CD4-positive, CD25-positive, alpha-beta regulatory T cell (primary cell): ENCODE measurements around the gene PHF3. TPM values are rescaled to one million over a fixed set of nuclear protein-coding genes. Genes with fewer than 3 reads are reported as not detected.

Experiments used
- ATAC-seq, 2 donors: fragments of 150-1000 bp; cut with Tn5 transposase; one replicate each; pipeline ENCODE4 v1.10.0; 2021; ENCODE audit warnings: low read depth in 2 of 2, moderate number of reproducible peaks in 2 of 2, moderate library complexity in 1 of 2
- DNase-seq, 3 donors: peaks; one replicate each; pipeline versions ENCODE4 v3.0.0 to v3.0.0-alpha.2; 2012 to 2022; ENCODE audit warnings: mixed read lengths in 1 of 3
- H3K27ac ChIP-seq: one replicate; pipeline ENCODE4 v1.7.0; 2013; ENCODE audit warnings: mild to moderate bottlenecking, low read length; ENCODE audit not compliant: insufficient read depth, poor library complexity, severe bottlenecking
- H3K27me3 ChIP-seq: one replicate; pipeline ENCODE4 v1.7.0; 2013; ENCODE audit warnings: low read length; ENCODE audit not compliant: control insufficient read depth, insufficient read depth
- H3K36me3 ChIP-seq: one replicate; pipeline ENCODE4 v1.7.0; 2013; ENCODE audit warnings: mild to moderate bottlenecking, low read length, moderate library complexity; ENCODE audit not compliant: control insufficient read depth, insufficient read depth
- H3K4me1 ChIP-seq: 2 replicates; pipeline ENCODE4 v1.7.0; 2013; ENCODE audit warnings: mild to moderate bottlenecking, low read length; ENCODE audit not compliant: insufficient read depth, control insufficient read depth, poor library complexity, severe bottlenecking
- H3K4me3 ChIP-seq: one replicate; pipeline ENCODE4 v1.7.0; 2013; ENCODE audit warnings: low read depth, mild to moderate bottlenecking, low read length, moderate library complexity
- H3K9me3 ChIP-seq, 2 experiments: 1 replicate in 1 of 2; 2 replicates in 1 of 2; pipeline ENCODE4 v1.7.0; 2013; ENCODE audit warnings: low read length in 2 of 2, mild to moderate bottlenecking in 1 of 2, moderate library complexity in 1 of 2; ENCODE audit not compliant: control insufficient read depth in 2 of 2
- H3K27ac Mint-ChIP-seq, 3 donors: one replicate each; pipeline ENCODE4 v1.8.0; 2020 to 2022; ENCODE audit warnings: mild to moderate bottlenecking in 3 of 3, mixed read lengths in 3 of 3, moderate library complexity in 2 of 3
- H3K27me3 Mint-ChIP-seq: one replicate; pipeline ENCODE4 v1.8.0; 2022; ENCODE audit warnings: mild to moderate bottlenecking, mixed read lengths
- H3K36me3 Mint-ChIP-seq: one replicate; pipeline ENCODE4 v1.8.0; 2020; ENCODE audit warnings: mixed read lengths
- H3K4me1 Mint-ChIP-seq, 4 donors: one replicate each; pipeline ENCODE4 v1.8.0; 2020 to 2022; ENCODE audit warnings: mixed read lengths in 4 of 4, mild to moderate bottlenecking in 1 of 4
- H3K4me3 Mint-ChIP-seq, 4 donors: one replicate each; pipeline ENCODE4 v1.8.0; 2020 to 2022; ENCODE audit warnings: mild to moderate bottlenecking in 4 of 4, mixed read lengths in 4 of 4, moderate library complexity in 3 of 4
- H3K9me3 Mint-ChIP-seq, 7 donors: one replicate each; pipeline ENCODE4 v1.8.0; 2020 to 2022; ENCODE audit warnings: mixed read lengths in 7 of 7, mild to moderate bottlenecking in 3 of 7, moderate library complexity in 2 of 7
- polyA plus RNA-seq, 4 donors: library from polyadenylated mRNA; unstranded; fragments of 300-500 nt; fragmentation: Illumina TruSeq; gene quantifications; one replicate each; pipeline ENCODE4 v1.2.3, GENCODE V29; 2021
- total RNA-seq: library from RNA; stranded (reverse); gene quantifications from one replicate; pipeline ENCODE4 v1.2.3, GENCODE V29; 2022

PHF3 gene
- total and polyA plus RNA-seq, 5 donors from 2014 or later: 19.4 to 103 (median 23.0) TPM

DNA sequence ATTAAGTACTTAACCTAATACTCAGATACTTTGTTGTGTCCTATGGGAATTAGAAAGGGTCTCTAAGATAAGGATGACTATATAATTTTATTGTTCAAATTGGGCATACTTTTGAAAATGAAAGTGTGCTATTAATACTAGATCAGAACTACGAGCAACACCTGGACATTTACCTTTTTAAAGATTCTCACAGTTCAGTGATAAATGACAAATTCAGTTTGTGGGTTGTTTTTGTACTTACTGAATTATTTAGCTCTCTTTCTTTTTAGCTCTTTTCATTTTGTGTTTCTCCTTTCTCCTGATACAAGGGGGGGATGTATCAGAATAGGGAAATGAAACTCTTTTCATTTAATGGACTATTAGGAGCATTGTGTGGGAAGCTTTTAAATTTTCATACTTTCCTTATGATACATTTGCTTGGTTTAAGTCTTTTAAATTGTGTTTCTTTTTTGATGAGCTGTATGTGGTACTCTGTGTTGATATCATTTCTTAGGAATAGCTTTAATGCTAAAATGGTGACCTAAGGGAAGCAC is 47.5 kb downstream of the PHF3 start:
- Histone ChIP-seq H3K4me1 (peaks cover 4% of the 10 kb centered on the region), H3K4me3 (no peak overlapping the region), H3K27ac (no peak overlapping the region), H3K27me3 (no peaks in the 10 kb centered on the region), H3K9me3 (no peaks in the 10 kb centered on the region), H3K36me3 (peaks cover 42% of the 10 kb centered on the region)
- H3K4me1 Mint-ChIP-seq: peaks cover 49 to 62% (median 56%) of the 10 kb centered on the region in 4 donors
- peaks cover 42% of the 10 kb centered on the region for H3K36me3 Mint-ChIP-seq
- H3K9me3 Mint-ChIP-seq: no peaks in the 10 kb centered on the region
- no peak for DNase-seq
- H3K27ac Mint-ChIP-seq: no peak overlapping the region
- ATAC-seq: no peak
- H3K4me3 Mint-ChIP-seq: no peak overlapping the region
- no peaks in the 10 kb centered on the region for H3K27me3 Mint-ChIP-seq

DNA sequence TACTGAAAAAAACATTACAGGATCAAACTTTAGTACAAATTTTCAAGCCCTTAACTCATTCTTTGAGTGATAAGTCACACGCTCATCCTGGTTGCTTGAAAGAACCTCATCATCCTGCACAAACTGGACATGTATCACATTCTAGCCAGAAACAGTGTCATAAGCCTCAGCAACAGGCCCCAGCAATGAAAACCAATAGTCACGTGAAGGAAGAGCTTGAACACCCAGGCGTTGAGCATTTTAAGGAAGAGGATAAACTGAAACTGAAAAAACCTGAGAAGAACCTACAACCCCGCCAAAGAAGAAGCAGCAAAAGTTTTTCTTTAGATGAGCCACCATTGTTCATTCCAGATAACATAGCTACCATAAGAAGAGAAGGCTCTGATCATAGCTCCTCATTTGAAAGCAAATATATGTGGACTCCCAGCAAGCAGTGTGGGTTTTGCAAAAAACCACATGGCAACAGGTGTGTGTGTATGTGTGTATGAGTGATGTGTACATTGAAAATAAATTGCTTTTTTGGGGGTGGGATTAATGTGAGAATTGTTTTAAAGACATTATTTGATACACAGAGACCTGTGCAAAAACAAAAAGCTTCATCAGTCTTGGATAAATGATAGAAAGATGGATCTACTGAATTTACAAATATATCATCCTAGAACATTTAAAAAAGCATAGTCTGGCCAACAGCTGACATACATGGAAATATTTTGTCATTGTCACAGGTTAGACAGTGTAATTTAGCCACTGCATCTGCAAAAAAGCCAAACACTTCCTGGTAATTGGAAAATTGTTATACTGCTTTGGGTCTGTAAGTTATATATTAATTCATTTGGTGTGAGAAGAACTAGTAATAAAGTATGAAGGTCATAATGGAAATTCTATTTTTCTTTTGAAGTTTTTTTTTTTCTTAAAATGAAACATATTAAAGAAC is 50.1 kb downstream of the PHF3 start:
- peak overlapping the region; percentile 10 to 94 (median 57) for H3K27ac Mint-ChIP-seq
- H3K36me3 Mint-ChIP-seq: peaks cover 37% of the 10 kb centered on the region
- peaks cover 37 to 52% (median 50%) of the 10 kb centered on the region in 4 donors for H3K4me1 Mint-ChIP-seq
- H3K9me3 Mint-ChIP-seq: no peaks in the 10 kb centered on the region
- ATAC-seq: no peak
- H3K4me3 Mint-ChIP-seq: peak overlapping the region in 1 of 4 donors; percentile 4
- peaks cover 4% of the 10 kb centered on the region for H3K4me1 ChIP-seq
- H3K36me3 ChIP-seq: peaks cover 36% of the 10 kb centered on the region
- peak in 1 of 3 donors; percentile 6 for DNase-seq
- H3K27ac ChIP-seq: no peak overlapping the region
- no peak overlapping the region for H3K4me3 ChIP-seq
- H3K27me3 ChIP-seq: no peaks in the 10 kb centered on the region
- H3K9me3 ChIP-seq: no peaks in the 10 kb centered on the region
- H3K27me3 Mint-ChIP-seq: no peaks in the 10 kb centered on the region

DNA sequence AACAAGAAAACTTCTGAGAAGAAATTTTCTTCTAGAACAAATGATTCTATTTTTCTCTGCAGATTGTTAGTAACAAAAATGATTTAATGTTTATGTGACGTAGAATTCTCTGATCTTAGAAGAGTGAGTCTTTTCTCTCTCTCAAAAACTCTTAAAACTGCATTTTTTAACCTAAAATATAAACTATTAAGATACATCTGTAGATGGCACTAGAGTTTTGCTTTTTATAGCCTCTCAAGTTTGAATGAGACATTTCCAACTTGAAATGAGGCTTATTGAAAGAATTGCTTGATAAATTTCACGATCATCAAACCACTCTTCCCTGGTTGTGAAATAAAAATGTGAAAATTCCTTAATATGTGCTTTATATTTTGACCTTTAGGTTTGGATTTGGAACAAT is 53.8 kb downstream of the PHF3 start:
- Mint-ChIP-seq H3K4me1 (peaks cover 27 to 51% (median 36%) of the 10 kb centered on the region in 4 donors), H3K27ac (no peak overlapping the region)

DNA sequence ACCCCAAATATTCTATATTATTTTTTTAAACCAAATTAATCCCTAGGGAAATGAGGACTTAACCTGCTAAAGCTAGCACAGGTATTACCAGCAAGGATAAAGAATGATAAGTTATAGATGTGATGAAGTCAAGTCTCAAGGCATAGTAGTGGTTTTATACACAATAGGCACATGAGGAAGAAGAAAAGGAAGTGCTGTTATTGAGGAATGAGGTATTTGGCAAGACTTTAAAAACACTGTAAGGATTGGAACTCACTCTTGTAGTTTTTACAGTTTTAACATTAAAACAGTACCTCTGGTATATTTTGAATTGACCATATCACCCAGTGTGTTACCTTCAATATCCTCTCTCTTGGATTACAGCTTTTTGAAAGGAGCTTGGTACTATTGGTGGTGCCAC is 54.6 kb downstream of the PHF3 start:
- Mint-ChIP-seq H3K27ac (no peak overlapping the region), H3K9me3 (no peaks in the 10 kb centered on the region), H3K27me3 (no peaks in the 10 kb centered on the region), H3K36me3 (peaks cover 32% of the 10 kb centered on the region), H3K4me3 (no peak overlapping the region), H3K4me1 (peaks cover 21 to 51% (median 31%) of the 10 kb centered on the region in 4 donors)
- DNase-seq (no peak), ATAC-seq (no peak)
- Histone ChIP-seq H3K4me3 (no peak overlapping the region), H3K4me1 (no peaks in the 10 kb centered on the region), H3K36me3 (peaks cover 9% of the 10 kb centered on the region), H3K27ac (no peak overlapping the region), H3K27me3 (no peaks in the 10 kb centered on the region), H3K9me3 (no peaks in the 10 kb centered on the region)

More for the DNA sequence above, 53.8 kb downstream of the PHF3 start:
- no peaks in the 10 kb centered on the region for H3K9me3 ChIP-seq
- H3K9me3 Mint-ChIP-seq: no peaks in the 10 kb centered on the region
- H3K4me3 ChIP-seq: no peak overlapping the region
- H3K27me3 ChIP-seq: no peaks in the 10 kb centered on the region
- no peak overlapping the region for H3K27ac ChIP-seq
- H3K27me3 Mint-ChIP-seq: no peaks in the 10 kb centered on the region
- ATAC-seq (no peak), DNase-seq (no peak)
- H3K4me3 Mint-ChIP-seq: no peak overlapping the region
- no peaks in the 10 kb centered on the region for H3K4me1 ChIP-seq
- peaks cover 17% of the 10 kb centered on the region for H3K36me3 ChIP-seq
- H3K36me3 Mint-ChIP-seq: peaks cover 33% of the 10 kb centered on the region

DNA sequence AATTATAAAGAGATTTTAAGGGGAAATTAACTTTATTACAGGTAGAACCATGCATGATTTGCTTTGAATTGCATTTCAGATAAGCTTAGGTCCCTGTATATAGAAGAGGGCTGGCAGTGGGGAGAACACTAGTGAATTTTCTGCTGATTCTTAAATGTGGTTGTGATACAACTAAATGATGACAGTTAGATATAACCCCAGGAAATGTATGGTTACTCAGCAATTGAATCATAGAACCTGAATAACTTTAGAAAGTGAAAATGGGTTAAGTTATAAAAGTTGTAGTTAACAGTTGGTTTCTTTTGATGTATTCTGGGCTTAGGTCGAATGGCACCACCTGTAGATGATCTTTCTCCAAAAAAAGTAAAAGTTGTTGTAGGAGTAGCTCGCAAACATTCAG is 70.1 kb downstream of the PHF3 start:
- no peak for ATAC-seq
- Mint-ChIP-seq H3K27ac (peak overlapping the region in 1 of 3 donors; percentile 62), H3K4me1 (peaks cover 7 to 11% (median 8%) of the 10 kb centered on the region in 4 donors), H3K27me3 (no peaks in the 10 kb centered on the region), H3K9me3 (no peaks in the 10 kb centered on the region), H3K4me3 (no peak overlapping the region), H3K36me3 (peaks cover 66% of the 10 kb centered on the region)
- Histone ChIP-seq H3K4me3 (no peak overlapping the region), H3K27ac (no peak overlapping the region), H3K36me3 (peaks cover 86% of the 10 kb centered on the region), H3K9me3 (no peaks in the 10 kb centered on the region), H3K4me1 (no peaks in the 10 kb centered on the region), H3K27me3 (no peaks in the 10 kb centered on the region)
- peak in 1 of 3 donors; percentile 17 for DNase-seq

DNA sequence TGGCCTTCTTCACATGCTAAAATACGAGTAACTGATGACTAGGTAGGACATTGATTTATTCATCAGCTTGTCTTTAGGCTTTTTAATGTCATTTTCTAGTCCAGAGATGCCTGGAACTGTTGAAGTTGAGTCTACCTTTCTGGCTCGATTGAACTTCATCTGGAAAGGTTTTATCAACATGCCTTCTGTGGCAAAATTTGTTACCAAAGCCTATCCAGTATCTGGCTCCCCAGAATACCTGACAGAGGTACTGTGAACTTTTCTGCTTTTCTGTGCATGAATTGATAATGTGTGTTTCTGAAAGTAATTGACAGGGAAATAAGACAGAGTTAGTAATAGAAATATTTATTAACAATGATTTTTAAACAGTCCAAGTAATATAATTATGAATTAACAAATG is 71.0 kb downstream of the PHF3 start:
- H3K36me3 ChIP-seq: peaks cover 88% of the 10 kb centered on the region
- Mint-ChIP-seq H3K36me3 (peaks cover 69% of the 10 kb centered on the region), H3K9me3 (no peaks in the 10 kb centered on the region), H3K27ac (no peak overlapping the region), H3K4me1 (peaks cover 7 to 15% (median 10%) of the 10 kb centered on the region in 4 donors), H3K27me3 (no peaks in the 10 kb centered on the region), H3K4me3 (no peak overlapping the region)
- H3K27ac ChIP-seq: no peak overlapping the region
- ATAC-seq: no peak
- no peaks in the 10 kb centered on the region for H3K4me1 ChIP-seq
- H3K27me3 ChIP-seq: no peaks in the 10 kb centered on the region
- H3K4me3 ChIP-seq: no peak overlapping the region
- DNase-seq: no peak
- no peaks in the 10 kb centered on the region for H3K9me3 ChIP-seq

DNA sequence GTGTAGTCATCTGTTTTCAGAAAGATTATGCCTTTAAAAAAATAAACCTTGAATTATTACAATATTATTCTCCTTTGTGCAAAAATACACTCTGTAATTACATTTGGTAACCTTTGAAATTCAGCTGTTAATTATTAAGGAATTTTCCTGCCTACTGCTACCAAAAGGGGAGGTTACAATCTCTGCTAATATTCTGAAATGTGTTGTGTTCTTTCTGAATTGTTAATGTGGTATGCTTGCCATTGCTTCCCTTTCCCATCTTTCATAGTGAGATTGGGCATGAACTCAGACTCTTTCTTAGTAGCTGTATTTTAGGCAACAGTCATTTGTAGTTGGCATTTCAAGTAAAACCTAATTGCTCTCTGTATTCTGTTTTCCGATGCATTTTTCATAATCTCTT is 73.0 kb downstream of the PHF3 start:
- Histone ChIP-seq H3K27me3 (no peaks in the 10 kb centered on the region), H3K27ac (no peak overlapping the region), H3K4me1 (no peaks in the 10 kb centered on the region), H3K4me3 (no peak overlapping the region), H3K36me3 (peaks cover 85% of the 10 kb centered on the region), H3K9me3 (no peaks in the 10 kb centered on the region)
- Mint-ChIP-seq H3K4me3 (no peak overlapping the region), H3K9me3 (no peaks in the 10 kb centered on the region), H3K4me1 (peaks cover 7 to 22% (median 14%) of the 10 kb centered on the region in 4 donors), H3K27ac (no peak overlapping the region), H3K27me3 (no peaks in the 10 kb centered on the region), H3K36me3 (peaks cover 67% of the 10 kb centered on the region)
- DNase-seq: no peak
- no peak for ATAC-seq
